Measurements from ENCODE around the gene QSER1. TPM values are rescaled to one million over a fixed set of nuclear protein-coding genes. Genes with fewer than 3 reads are reported as not detected.

The QSER1 gene
- total RNA-seq, 1 experiment from 2014 or later = 48.0 TPM

DNA sequence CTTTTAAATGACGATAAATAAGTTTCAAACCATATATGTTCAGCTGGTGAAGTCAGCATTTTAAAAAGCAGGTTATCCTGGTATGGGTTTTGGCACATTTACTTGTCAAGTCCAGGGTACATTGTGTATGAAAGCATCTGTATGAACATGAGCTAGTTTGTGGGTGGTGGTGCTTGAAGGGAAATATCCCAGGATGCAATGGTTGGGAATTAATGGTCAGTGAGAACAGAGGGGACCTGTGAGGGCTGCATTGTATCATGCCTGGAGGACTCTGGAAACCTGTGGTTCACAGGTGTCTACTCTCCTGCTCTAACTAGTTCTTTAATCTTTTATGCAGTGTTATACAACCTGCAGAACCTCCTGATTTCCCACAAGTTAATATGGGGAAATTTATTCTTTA is 128.9 kb downstream of the QSER1 start (continued):
- TF ChIP-seq, protein P1, sequence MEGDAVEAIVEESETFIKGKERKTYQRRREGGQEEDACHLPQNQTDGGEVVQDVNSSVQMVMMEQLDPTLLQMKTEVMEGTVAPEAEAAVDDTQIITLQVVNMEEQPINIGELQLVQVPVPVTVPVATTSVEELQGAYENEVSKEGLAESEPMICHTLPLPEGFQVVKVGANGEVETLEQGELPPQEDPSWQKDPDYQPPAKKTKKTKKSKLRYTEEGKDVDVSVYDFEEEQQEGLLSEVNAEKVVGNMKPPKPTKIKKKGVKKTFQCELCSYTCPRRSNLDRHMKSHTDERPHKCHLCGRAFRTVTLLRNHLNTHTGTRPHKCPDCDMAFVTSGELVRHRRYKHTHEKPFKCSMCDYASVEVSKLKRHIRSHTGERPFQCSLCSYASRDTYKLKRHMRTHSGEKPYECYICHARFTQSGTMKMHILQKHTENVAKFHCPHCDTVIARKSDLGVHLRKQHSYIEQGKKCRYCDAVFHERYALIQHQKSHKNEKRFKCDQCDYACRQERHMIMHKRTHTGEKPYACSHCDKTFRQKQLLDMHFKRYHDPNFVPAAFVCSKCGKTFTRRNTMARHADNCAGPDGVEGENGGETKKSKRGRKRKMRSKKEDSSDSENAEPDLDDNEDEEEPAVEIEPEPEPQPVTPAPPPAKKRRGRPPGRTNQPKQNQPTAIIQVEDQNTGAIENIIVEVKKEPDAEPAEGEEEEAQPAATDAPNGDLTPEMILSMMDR (IDR thresholded peaks at IDR 0.05 in 2 of 3, conservative IDR thresholded peaks at IDR 0.05 in 1 of 3; ENCODE audit: borderline replicate concordance in 1 of 3, insufficient read depth in 1 of 3, low read depth in 2 of 3, low read length in 2 of 3) = no peak
- TF ChIP-seq, protein P2, sequence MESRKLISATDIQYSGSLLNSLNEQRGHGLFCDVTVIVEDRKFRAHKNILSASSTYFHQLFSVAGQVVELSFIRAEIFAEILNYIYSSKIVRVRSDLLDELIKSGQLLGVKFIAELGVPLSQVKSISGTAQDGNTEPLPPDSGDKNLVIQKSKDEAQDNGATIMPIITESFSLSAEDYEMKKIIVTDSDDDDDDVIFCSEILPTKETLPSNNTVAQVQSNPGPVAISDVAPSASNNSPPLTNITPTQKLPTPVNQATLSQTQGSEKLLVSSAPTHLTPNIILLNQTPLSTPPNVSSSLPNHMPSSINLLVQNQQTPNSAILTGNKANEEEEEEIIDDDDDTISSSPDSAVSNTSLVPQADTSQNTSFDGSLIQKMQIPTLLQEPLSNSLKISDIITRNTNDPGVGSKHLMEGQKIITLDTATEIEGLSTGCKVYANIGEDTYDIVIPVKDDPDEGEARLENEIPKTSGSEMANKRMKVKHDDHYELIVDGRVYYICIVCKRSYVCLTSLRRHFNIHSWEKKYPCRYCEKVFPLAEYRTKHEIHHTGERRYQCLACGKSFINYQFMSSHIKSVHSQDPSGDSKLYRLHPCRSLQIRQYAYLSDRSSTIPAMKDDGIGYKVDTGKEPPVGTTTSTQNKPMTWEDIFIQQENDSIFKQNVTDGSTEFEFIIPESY (IDR thresholded peaks at IDR 0.05; ENCODE audit: extremely low read depth, insufficient replicate concordance, low read length) = no peak
- TF ChIP-seq ELF1 (IDR thresholded peaks at IDR 0.05; ENCODE audit: borderline replicate concordance, low read depth) (no peak), CEBPB (IDR thresholded peaks at IDR 0.05; ENCODE audit: low read depth) (no peak), JUND (IDR thresholded peaks at IDR 0.05) (no peak), TCF7L2 (IDR thresholded peaks at IDR 0.05; ENCODE audit: borderline replicate concordance, extremely low read depth, insufficient read depth, insufficient read length) (no peak), EZH2 (IDR thresholded peaks at IDR 0.05) (no peak)

DNA sequence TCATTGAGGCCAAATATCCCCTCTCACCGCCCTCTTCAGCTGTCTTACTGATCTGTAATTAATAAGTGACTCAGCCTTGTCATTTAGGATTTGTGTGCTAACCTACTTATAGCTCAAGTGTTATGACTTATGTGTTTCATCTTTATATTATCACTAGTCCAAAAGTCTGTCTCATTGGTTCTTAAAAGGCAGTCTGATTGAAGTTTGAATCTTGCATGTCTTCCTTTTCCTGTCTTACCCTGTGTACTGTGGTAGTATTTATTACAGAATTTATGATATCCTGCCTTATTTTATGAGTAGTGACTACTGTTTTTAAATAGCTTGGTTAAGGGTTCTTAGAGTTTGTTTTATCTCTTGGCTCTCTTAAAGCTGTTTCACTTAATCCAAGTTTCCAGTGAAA is 129.3 kb downstream of the QSER1 start:
- no peaks in the 10 kb centered on the region for H4K20me1 ChIP-seq (ENCODE audit: insufficient read depth)
- H3K36me3 ChIP-seq (ENCODE audit: control insufficient read depth in 1 of 2, insufficient read depth in 2 of 2, low read length in 2 of 2) = no peaks in the 10 kb centered on the region
- no peak overlapping the region for H3K4me3 ChIP-seq (replicated peaks in 1 of 2; ENCODE audit: low read depth in 1 of 2, low read length in 2 of 2)
- ATAC-seq (no peak), DNase-seq (ENCODE audit: low read depth, low spot score) (no peak)
- no peak overlapping the region for H3K9ac ChIP-seq (ENCODE audit: low read length)
- POLR2A ChIA-PET = interaction anchor here (0.5 to 1.5 kb wide), 3 partner anchors 10 to 207 kb away, joined by 3 to 4 read pairs (median 3); partner anchors contain the start of gene TCP11L1
- H3K9me2 ChIP-seq (ENCODE audit: insufficient read depth) = no peaks in the 10 kb centered on the region
- RAD21 ChIA-PET (ENCODE audit: low non-redundant PET in 1 of 2, low total read pairs in 2 of 2, uncharacterized antibody in 2 of 2, unreplicated experiment in 2 of 2) = no interaction called here
- H3K79me2 ChIP-seq (ENCODE audit: insufficient read depth, low read length) = 0 out of 2 replicates have a peak, but pooled peaks cover 14% of the 10 kb centered on the region
- H3K27me3 ChIP-seq (ENCODE audit: insufficient read depth, low read length) = no peaks in the 10 kb centered on the region
- H3K27ac ChIP-seq (ENCODE audit: low read depth, low read length) = no peak overlapping the region
- CTCF ChIA-PET = no interaction called here
- H3K4me2 ChIP-seq (ENCODE audit: low read length) = no peak overlapping the region
- intact Hi-C loops (cut with micrococcal nuclease) = no loop called here
- no peaks in the 10 kb centered on the region for H3K9me3 ChIP-seq (ENCODE audit: control insufficient read depth in 1 of 2, insufficient read depth in 1 of 2, low read depth in 1 of 2, low read length in 2 of 2)
- TF ChIP-seq YY1 (IDR thresholded peaks at IDR 0.05; ENCODE audit: extremely low read depth, insufficient replicate concordance, low read depth, low read length) = no peak
- peaks cover 0 to under 1% of the 10 kb centered on the region in 2 experiments; a peak in 2 of 4 replicates for H3K4me1 ChIP-seq (ENCODE audit: control insufficient read depth in 1 of 2, insufficient read depth in 2 of 2, low read length in 2 of 2)
- no peak overlapping the region for H2AFZ ChIP-seq (ENCODE audit: low read depth, low read length, poor library complexity, severe bottlenecking)
- no TSS peak for BruUV-seq (replicated peaks)
